HEK293 (cell line): ENCODE measurements around the gene ACMSD.

Experiments
- CTCF ChIA-PET: fragments of 350-600 bp; formaldehyde crosslinking; extraction: SDS; loops from one replicate; lab custom pipeline; 2021; ENCODE audit warnings: antibody characterized with exemption; lab: Yijun Ruan, JAX
- POLR2A ChIA-PET: fragments of 300-600 bp; formaldehyde crosslinking; extraction: SDS; loops from one replicate; lab custom pipeline; 2020; ENCODE audit warnings: antibody characterized with exemption, inconsistent platforms; lab: Yijun Ruan, JAX
- H3K27ac ChIP-seq: fragments of 200-500 bp; sonication (Bioruptor generic); 2 replicates; pipeline ENCODE4 v1.5.1; 2014; ENCODE audit warnings: low read depth, low read length, control low read depth, inconsistent platforms; ENCODE audit errors: extremely low read depth
- H3K36me3 ChIP-seq, 2 experiments: fragments of 200-500 bp in 1 of 2; sonication (Bioruptor generic) in 1 of 2; 1 replicate in 1 of 2; 2 replicates in 1 of 2; pipeline ENCODE4 v1.5.1; 2014 to 2017; ENCODE audit warnings: inconsistent platforms in 2 of 2, low read length in 2 of 2; ENCODE audit not compliant: control insufficient read depth in 2 of 2, insufficient read depth in 1 of 2
- H3K4me1 ChIP-seq: fragments of 200-500 bp; sonication (Bioruptor generic); 2 replicates; pipeline ENCODE4 v1.5.1; 2014; ENCODE audit warnings: mild to moderate bottlenecking, low read length, inconsistent platforms; ENCODE audit not compliant: control insufficient read depth, insufficient read depth
- H3K4me3 ChIP-seq: 2 replicates; pipeline ENCODE4 v1.5.1; 2011; ENCODE audit warnings: low read depth, mild to moderate bottlenecking, control low read depth, low read length, moderate library complexity
- H3K9me3 ChIP-seq: fragments of 200-500 bp; sonication (Bioruptor generic); 2 replicates; pipeline ENCODE4 v1.5.1; 2014; ENCODE audit warnings: low read depth, low read length, inconsistent platforms; ENCODE audit not compliant: control insufficient read depth, insufficient read depth
- SP3 ChIP-seq: fragments of 450-650 bp; formaldehyde crosslinking; IDR thresholded peaks from 2 replicates; pipeline ENCODE4 v1.5.1; 2016; ENCODE audit warnings: missing biosample characterization, missing genetic modification characterization
- SP7 ChIP-seq: fragments of 450-650 bp; formaldehyde crosslinking; IDR thresholded peaks from 2 replicates; pipeline ENCODE4 v1.5.1; 2016; ENCODE audit warnings: missing biosample characterization, missing genetic modification characterization
- ZBTB17 ChIP-seq: fragments of 450-650 bp; formaldehyde crosslinking; IDR thresholded peaks from 2 replicates; pipeline ENCODE4 v1.5.1; 2016; ENCODE audit warnings: missing biosample characterization, missing genetic modification characterization
- ZBTB7A ChIP-seq: fragments of 450-650 bp; formaldehyde crosslinking; IDR thresholded peaks from 2 replicates; pipeline ENCODE4 v1.5.1; 2016; ENCODE audit warnings: low read depth, missing biosample characterization, missing genetic modification characterization
- ZNF140 ChIP-seq: fragments of 450-650 bp; formaldehyde crosslinking; IDR thresholded peaks from 2 replicates; pipeline ENCODE4 v1.5.1; 2016; ENCODE audit warnings: missing biosample characterization, missing genetic modification characterization
- ZNF2 ChIP-seq: fragments of 450-650 bp; formaldehyde crosslinking; IDR thresholded peaks from 2 replicates; pipeline ENCODE4 v1.5.1; 2016; ENCODE audit warnings: missing biosample characterization, missing genetic modification characterization
- ZNF423 ChIP-seq: fragments of 450-650 bp; formaldehyde crosslinking; IDR thresholded peaks from 2 replicates; pipeline ENCODE4 v1.5.1; 2016; ENCODE audit warnings: missing biosample characterization, missing genetic modification characterization
- ZNF501 ChIP-seq: fragments of 450-650 bp; formaldehyde crosslinking; IDR thresholded peaks from 2 replicates; pipeline ENCODE4 v1.5.1; 2016; ENCODE audit warnings: missing biosample characterization, missing genetic modification characterization
- ZNF529 ChIP-seq: fragments of 450-650 bp; formaldehyde crosslinking; IDR thresholded peaks from 2 replicates; pipeline ENCODE4 v1.5.1; 2017; ENCODE audit warnings: missing genetic modification characterization, missing biosample characterization; ENCODE audit not compliant: insufficient replicate concordance
- ZNF548 ChIP-seq: fragments of 450-650 bp; formaldehyde crosslinking; IDR thresholded peaks from 2 replicates; pipeline ENCODE4 v1.5.1; 2016; ENCODE audit warnings: missing biosample characterization, missing genetic modification characterization
- ZNF571 ChIP-seq: fragments of 450-650 bp; formaldehyde crosslinking; IDR thresholded peaks from 2 replicates; pipeline ENCODE4 v1.5.0; 2017; ENCODE audit warnings: missing biosample characterization, missing genetic modification characterization
- ZNF585B ChIP-seq: fragments of 450-650 bp; formaldehyde crosslinking; IDR thresholded peaks from 2 replicates; pipeline ENCODE4 v1.5.1; 2016; ENCODE audit warnings: missing biosample characterization, missing genetic modification characterization
- ZNF785 ChIP-seq: fragments of 450-650 bp; formaldehyde crosslinking; IDR thresholded peaks from 2 replicates; pipeline ENCODE4 v1.5.1; 2016; ENCODE audit warnings: missing biosample characterization, missing genetic modification characterization
- TF ChIP-seq, protein P1 (sequence below): fragments of 450-650 bp; formaldehyde crosslinking; IDR thresholded peaks from 2 replicates; pipeline ENCODE4 v1.5.1; 2016; ENCODE audit warnings: missing biosample characterization, missing genetic modification characterization
- TF ChIP-seq, protein P2 (sequence below): fragments of 450-650 bp; formaldehyde crosslinking; IDR thresholded peaks from 2 replicates; pipeline ENCODE4 v1.5.1; 2016; ENCODE audit warnings: missing biosample characterization, missing genetic modification characterization
- TF ChIP-seq, protein P3 (sequence below): fragments of 450-650 bp; formaldehyde crosslinking; IDR thresholded peaks from 2 replicates; pipeline ENCODE4 v1.5.1; 2016; ENCODE audit warnings: missing biosample characterization, missing genetic modification characterization, borderline replicate concordance
- TF ChIP-seq, protein P4 (sequence below): fragments of 450-650 bp; formaldehyde crosslinking; IDR thresholded peaks from 2 replicates; pipeline ENCODE4 v1.5.1; 2016; ENCODE audit warnings: missing biosample characterization, missing genetic modification characterization
- TF ChIP-seq, protein P5 (sequence below): fragments of 450-650 bp; formaldehyde crosslinking; IDR thresholded peaks from 2 replicates; pipeline ENCODE4 v1.5.1; 2017; ENCODE audit warnings: missing biosample characterization, missing genetic modification characterization

Gene ACMSD

DNA sequence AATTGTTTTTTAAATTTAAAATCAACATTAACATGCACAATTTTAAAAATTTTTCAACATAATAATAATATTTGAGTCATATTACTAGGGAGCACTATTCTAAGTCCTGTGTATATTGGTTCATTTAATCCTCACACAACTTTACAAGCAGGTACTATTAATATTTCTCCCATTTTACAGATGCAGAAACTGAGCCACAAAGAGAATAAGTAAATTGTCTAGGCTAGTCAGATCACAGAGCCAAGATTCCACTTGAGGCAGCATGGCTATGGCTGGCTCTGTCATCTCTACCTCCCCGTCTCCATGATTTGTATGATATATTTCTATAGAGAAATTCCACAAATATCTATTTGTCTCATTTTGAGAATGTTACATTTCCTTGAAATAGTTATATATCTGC, 95.3 kb downstream of the ACMSD start:
- Histone ChIP-seq H3K27ac (no peak overlapping the region), H3K9me3 (no peaks in the 10 kb centered on the region), H3K4me3 (no peak overlapping the region), H3K36me3 (peaks cover 16 to 29% of the 10 kb centered on the region in 2 experiments), H3K4me1 (peaks cover 3% of the 10 kb centered on the region)
- TF ChIP-seq ZNF2 (tag by site-specific recombination) (no peak), SP7 (tag by site-specific recombination) (no peak), ZBTB7A (no peak), ZNF529 (no peak)
- ChIA-PET POLR2A (no interaction called here), CTCF (no interaction called here)

DNA sequence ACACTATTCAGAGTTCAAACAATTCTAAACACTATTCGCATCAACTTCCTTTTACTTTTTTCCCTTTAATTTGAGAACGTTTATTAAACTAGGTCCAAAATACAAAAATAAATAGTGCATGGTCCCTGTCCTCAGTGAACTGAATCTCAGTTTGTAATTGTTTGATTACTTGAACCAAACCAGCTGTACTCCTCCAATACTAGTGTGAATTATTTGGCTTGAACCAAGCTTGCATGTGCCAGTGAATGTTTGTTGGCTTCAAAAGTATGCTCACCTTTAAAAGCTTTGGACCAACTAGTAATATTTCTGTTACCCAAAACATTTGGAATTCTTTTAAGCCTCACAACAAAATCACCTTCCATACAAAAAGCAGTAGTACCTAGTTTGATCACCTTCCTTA, 95.7 kb downstream of the ACMSD start:
- POLR2A ChIA-PET: no interaction called here
- no peaks in the 10 kb centered on the region for H3K9me3 ChIP-seq
- H3K36me3 ChIP-seq: peaks cover 20 to 33% of the 10 kb centered on the region in 2 experiments
- H3K27ac ChIP-seq: no peak overlapping the region
- H3K4me1 ChIP-seq: peaks cover 3% of the 10 kb centered on the region
- no peak for TF ChIP-seq ZBTB17 (tag by site-specific recombination)
- no peak for TF ChIP-seq SP3
- no peak for TF ChIP-seq ZNF785 (tag by site-specific recombination)
- TF ChIP-seq, protein P1, sequence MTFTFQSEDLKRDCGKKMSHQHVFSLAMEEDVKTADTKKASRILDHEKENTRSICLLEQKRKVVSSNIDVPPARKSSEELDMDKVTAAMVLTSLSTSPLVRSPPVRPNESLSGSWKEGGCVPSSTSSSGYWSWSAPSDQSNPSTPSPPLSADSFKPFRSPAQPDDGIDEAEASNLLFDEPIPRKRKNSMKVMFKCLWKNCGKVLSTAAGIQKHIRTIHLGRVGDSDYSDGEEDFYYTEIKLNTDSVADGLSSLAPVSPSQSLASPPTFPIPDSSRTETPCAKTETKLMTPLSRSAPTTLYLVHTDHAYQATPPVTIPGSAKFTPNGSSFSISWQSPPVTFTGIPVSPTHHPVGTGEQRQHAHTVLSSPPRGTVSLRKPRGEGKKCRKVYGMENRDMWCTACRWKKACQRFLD (tag by site-specific recombination): no peak
- no peak for TF ChIP-seq ZNF501
- TF ChIP-seq ZNF140 (tag by site-specific recombination): no peak
- CTCF ChIA-PET: no interaction called here
- no peak overlapping the region for H3K4me3 ChIP-seq

DNA sequence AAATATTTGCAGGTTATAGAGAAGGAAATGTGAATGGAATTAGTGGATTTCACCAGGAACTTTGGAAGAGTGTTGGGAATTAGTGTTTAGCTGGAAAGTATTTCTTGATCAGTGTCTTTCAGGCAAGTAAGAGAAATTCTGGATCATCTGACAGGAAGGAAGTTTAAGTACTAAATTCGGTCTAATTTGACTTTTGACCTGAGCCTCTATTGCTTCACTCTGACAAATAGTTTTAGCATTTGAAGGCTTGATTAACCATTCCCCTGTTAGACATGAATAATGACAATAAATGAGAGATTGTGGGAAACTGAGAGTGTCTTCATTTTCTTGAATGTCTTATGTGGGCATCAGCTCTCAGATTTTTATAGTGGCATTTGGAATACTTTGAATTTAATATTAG, 96.2 kb downstream of the ACMSD start:
- TF ChIP-seq, protein P2, sequence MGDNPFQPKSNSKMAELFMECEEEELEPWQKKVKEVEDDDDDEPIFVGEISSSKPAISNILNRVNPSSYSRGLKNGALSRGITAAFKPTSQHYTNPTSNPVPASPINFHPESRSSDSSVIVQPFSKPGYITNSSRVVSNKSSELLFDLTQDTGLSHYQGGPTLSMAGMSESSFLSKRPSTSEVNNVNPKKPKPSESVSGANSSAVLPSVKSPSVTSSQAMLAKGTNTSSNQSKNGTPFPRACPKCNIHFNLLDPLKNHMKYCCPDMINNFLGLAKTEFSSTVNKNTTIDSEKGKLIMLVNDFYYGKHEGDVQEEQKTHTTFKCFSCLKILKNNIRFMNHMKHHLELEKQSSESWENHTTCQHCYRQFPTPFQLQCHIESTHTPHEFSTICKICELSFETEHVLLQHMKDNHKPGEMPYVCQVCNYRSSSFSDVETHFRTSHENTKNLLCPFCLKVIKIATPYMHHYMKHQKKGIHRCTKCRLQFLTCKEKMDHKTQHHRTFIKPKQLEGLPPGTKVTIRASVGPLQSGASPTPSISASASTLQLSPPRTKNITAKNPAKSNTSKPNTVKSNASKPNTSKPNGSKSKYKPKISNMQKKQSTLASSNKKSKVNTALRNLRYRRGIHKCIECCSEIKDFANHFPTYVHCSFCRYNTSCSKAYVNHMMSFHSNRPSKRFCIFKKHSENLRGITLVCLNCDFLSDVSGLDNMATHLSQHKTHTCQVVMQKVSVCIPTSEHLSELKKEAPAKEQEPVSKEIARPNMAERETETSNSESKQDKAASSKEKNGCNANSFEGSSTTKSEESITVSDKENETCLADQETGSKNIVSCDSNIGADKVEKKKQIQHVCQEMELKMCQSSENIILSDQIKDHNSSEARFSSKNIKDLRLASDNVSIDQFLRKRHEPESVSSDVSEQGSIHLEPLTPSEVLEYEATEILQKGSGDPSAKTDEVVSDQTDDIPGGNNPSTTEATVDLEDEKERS (tag by site-specific recombination): no peak
- no peak for TF ChIP-seq ZNF548 (tag by site-specific recombination)
- no peak for TF ChIP-seq ZNF571 (tag by site-specific recombination)
- TF ChIP-seq ZNF585B (tag by site-specific recombination): no peak
- TF ChIP-seq, all 188 proteins: peak for 0
- ChIA-PET POLR2A (no interaction called here), CTCF (no interaction called here)
- no peaks in the 10 kb centered on the region for H3K9me3 ChIP-seq
- H3K4me3 ChIP-seq: no peak overlapping the region
- no peak overlapping the region for H3K27ac ChIP-seq
- H3K4me1 ChIP-seq: peaks cover 3% of the 10 kb centered on the region
- peaks cover 22 to 37% of the 10 kb centered on the region in 2 experiments for H3K36me3 ChIP-seq

DNA sequence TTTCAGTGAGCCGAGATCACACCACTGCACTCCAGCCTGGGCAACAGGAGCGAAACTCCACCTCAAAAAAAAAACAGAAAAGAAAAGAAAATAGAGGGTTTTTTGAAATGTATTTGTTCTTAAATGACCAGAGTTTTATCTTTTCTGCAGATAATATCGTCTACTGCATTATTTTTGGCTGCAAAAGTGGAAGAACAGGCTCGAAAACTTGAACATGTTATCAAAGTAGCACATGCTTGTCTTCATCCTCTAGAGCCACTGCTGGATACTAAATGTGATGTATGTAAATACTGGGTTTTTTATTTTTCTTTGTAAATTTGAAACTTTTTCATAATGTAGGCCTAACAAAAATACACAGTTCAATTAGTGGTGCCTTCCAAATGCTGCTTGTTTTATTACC, 98.3 kb downstream of the ACMSD start:
- CTCF ChIA-PET: no interaction called here

More for the DNA sequence above, 98.3 kb downstream of the ACMSD start:
- POLR2A ChIA-PET: no interaction called here
- Histone ChIP-seq H3K4me1 (peaks cover 3% of the 10 kb centered on the region), H3K4me3 (no peak overlapping the region), H3K27ac (no peak overlapping the region), H3K9me3 (no peaks in the 10 kb centered on the region), H3K36me3 (peaks cover 35 to 53% of the 10 kb centered on the region in 2 experiments)
- TF ChIP-seq, protein P3, sequence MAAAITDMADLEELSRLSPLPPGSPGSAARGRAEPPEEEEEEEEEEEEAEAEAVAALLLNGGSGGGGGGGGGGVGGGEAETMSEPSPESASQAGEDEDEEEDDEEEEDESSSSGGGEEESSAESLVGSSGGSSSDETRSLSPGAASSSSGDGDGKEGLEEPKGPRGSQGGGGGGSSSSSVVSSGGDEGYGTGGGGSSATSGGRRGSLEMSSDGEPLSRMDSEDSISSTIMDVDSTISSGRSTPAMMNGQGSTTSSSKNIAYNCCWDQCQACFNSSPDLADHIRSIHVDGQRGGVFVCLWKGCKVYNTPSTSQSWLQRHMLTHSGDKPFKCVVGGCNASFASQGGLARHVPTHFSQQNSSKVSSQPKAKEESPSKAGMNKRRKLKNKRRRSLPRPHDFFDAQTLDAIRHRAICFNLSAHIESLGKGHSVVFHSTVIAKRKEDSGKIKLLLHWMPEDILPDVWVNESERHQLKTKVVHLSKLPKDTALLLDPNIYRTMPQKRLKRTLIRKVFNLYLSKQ (tag by site-specific recombination): no peak
- TF ChIP-seq ZNF423 (tag by site-specific recombination): no peak
- TF ChIP-seq, protein P4, sequence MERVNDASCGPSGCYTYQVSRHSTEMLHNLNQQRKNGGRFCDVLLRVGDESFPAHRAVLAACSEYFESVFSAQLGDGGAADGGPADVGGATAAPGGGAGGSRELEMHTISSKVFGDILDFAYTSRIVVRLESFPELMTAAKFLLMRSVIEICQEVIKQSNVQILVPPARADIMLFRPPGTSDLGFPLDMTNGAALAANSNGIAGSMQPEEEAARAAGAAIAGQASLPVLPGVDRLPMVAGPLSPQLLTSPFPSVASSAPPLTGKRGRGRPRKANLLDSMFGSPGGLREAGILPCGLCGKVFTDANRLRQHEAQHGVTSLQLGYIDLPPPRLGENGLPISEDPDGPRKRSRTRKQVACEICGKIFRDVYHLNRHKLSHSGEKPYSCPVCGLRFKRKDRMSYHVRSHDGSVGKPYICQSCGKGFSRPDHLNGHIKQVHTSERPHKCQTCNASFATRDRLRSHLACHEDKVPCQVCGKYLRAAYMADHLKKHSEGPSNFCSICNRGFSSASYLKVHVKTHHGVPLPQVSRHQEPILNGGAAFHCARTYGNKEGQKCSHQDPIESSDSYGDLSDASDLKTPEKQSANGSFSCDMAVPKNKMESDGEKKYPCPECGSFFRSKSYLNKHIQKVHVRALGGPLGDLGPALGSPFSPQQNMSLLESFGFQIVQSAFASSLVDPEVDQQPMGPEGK (tag by site-specific recombination): no peak
- TF ChIP-seq, protein P5, sequence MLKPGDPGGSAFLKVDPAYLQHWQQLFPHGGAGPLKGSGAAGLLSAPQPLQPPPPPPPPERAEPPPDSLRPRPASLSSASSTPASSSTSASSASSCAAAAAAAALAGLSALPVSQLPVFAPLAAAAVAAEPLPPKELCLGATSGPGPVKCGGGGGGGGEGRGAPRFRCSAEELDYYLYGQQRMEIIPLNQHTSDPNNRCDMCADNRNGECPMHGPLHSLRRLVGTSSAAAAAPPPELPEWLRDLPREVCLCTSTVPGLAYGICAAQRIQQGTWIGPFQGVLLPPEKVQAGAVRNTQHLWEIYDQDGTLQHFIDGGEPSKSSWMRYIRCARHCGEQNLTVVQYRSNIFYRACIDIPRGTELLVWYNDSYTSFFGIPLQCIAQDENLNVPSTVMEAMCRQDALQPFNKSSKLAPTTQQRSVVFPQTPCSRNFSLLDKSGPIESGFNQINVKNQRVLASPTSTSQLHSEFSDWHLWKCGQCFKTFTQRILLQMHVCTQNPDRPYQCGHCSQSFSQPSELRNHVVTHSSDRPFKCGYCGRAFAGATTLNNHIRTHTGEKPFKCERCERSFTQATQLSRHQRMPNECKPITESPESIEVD (tag by site-specific recombination): 0 out of 2 replicates have a peak, but pooled peaks have one; percentile 12
